K562 (cell line): ENCODE measurements around the gene SEPTIN12. TPM values are rescaled to one million over a fixed set of nuclear protein-coding genes. Genes with fewer than 3 reads are reported as not detected.

Source experiments
- ATAC-seq: fragments of 200-7000 bp; cut with Tn5 transposase; 3 replicates; pipeline ENCODE4 v1.9.1; 2020; ENCODE audit warnings: moderate library complexity
- BruUV-seq: library from RNA; stranded (reverse); fragments of 400-500 nt; replicated peaks from 2 replicates; lab custom pipeline; 2021; lab: Mats Ljungman, UMichigan
- CTCF ChIA-PET: fragments of 300-600 bp; formaldehyde crosslinking; extraction: SDS; loops from one replicate; lab custom pipeline; 2021; ENCODE audit warnings: low intra/inter-chr PET ratio; lab: Yijun Ruan, JAX
- POLR2A ChIA-PET: fragments of 300-600, 350-650 bp; sonication (Branson Sonifier 250); formaldehyde crosslinking; extraction: SDS; loops from one replicate; lab custom pipeline; 2021; ENCODE audit warnings: antibody characterized with exemption, inconsistent platforms; lab: Yijun Ruan, JAX
- DNase-seq, 4 experiments: peaks; one replicate each; pipeline versions ENCODE4 v3.0.0 to v3.0.0-alpha.2; 2011 to 2018; ENCODE audit warnings: low spot score in 3 of 4, mixed read lengths in 3 of 4; ENCODE audit errors: extremely low read depth in 1 of 4
- FAIRE-seq: peaks from 2 replicates; lab custom pipeline; 2011; peaks lifted over from hg19 to GRCh38; lab: Jason Lieb, UNC
- H2AFZ ChIP-seq: 2 replicates; pipeline ENCODE4 v1.6.0; 2011; ENCODE audit warnings: low read depth, low read length, control low read depth, inconsistent platforms
- H3K27ac ChIP-seq: fragments of 200-600 bp; 3 replicates; pipeline ENCODE4 v1.8.0; 2011; ENCODE audit warnings: low read depth, mild to moderate bottlenecking, control low read depth, inconsistent platforms, low read length, moderate library complexity, mixed read lengths; ENCODE audit errors: extremely low read depth
- H3K27me3 ChIP-seq, 2 experiments: fragments of 300-600 bp in 1 of 2; 2 replicates in 1 of 2; 3 replicates in 1 of 2; pipeline versions ENCODE4 v1.6.0 to v1.8.0; 2011; ENCODE audit warnings: inconsistent platforms in 2 of 2, low read length in 2 of 2, mild to moderate bottlenecking in 1 of 2, mixed read lengths in 1 of 2, moderate library complexity in 1 of 2; ENCODE audit not compliant: control insufficient read depth in 2 of 2, insufficient read depth in 2 of 2
- H3K36me3 ChIP-seq: fragments of 300-600 bp; 3 replicates; pipeline ENCODE4 v1.8.0; 2011; ENCODE audit warnings: mild to moderate bottlenecking, low read length, inconsistent platforms; ENCODE audit not compliant: control insufficient read depth, insufficient read depth
- H3K4me1 ChIP-seq, 2 experiments: fragments of 200-600 bp in 1 of 2; replicated peaks in 1 of 2; 2 replicates in 1 of 2; 3 replicates in 1 of 2; pipeline versions ENCODE4 v1.5.1 to v1.8.0; 2011; ENCODE audit warnings: inconsistent platforms in 2 of 2, low read length in 2 of 2, mild to moderate bottlenecking in 1 of 2, mixed read lengths in 1 of 2, moderate library complexity in 1 of 2; ENCODE audit not compliant: control insufficient read depth in 2 of 2, insufficient read depth in 2 of 2
- H3K4me2 ChIP-seq: 2 replicates; pipeline ENCODE4 v1.6.1; 2011; ENCODE audit warnings: low read length, control low read depth, inconsistent platforms, mixed read lengths; ENCODE audit not compliant: insufficient read depth
- H3K4me3 ChIP-seq: fragments of 200-600 bp; sonication (generic), shearing (Covaris generic); 2 replicates; pipeline ENCODE4 v1.5.1; 2016; ENCODE audit warnings: control low read depth, inconsistent platforms
- H3K79me2 ChIP-seq: fragments of 200-600 bp; 3 replicates; pipeline ENCODE4 v1.8.0; 2011; ENCODE audit warnings: low read length, inconsistent platforms; ENCODE audit not compliant: control insufficient read depth, insufficient read depth
- H3K9ac ChIP-seq, 2 experiments: 2 replicates each; pipeline versions ENCODE4 v1.6.0 to v1.6.1; 2011; ENCODE audit warnings: low read depth in 2 of 2, low read length in 2 of 2, control low read depth in 1 of 2, inconsistent platforms in 1 of 2, mild to moderate bottlenecking in 1 of 2, mixed read lengths in 1 of 2; ENCODE audit not compliant: insufficient read depth in 1 of 2
- H3K9me1 ChIP-seq: one replicate; pipeline ENCODE4 v1.6.0; 2011; ENCODE audit warnings: inconsistent platforms, mild to moderate bottlenecking, low read length, moderate library complexity; ENCODE audit not compliant: control insufficient read depth, insufficient read depth
- H3K9me3 ChIP-seq: replicated peaks from 2 replicates; pipeline ENCODE4 v1.5.1; 2011; ENCODE audit warnings: low read depth, low read length, inconsistent platforms; ENCODE audit not compliant: control insufficient read depth, insufficient read depth
- H4K20me1 ChIP-seq: replicated peaks from 2 replicates; pipeline ENCODE4 v1.6.1; 2011; ENCODE audit warnings: low read length, inconsistent platforms, mixed read lengths; ENCODE audit not compliant: control insufficient read depth, insufficient read depth
- ATF3 ChIP-seq, 2 experiments: fragments of 450-650 bp in 1 of 2; sonication (generic) in 1 of 2; formaldehyde crosslinking in 1 of 2; IDR thresholded peaks in 1 of 2; conservative IDR thresholded peaks in 1 of 2; 2 replicates each; pipeline versions ENCODE4 v1.6.1 to v1.8.1; 2016 to 2023; ENCODE audit warnings: mild to moderate bottlenecking in 2 of 2, moderate library complexity in 2 of 2, inconsistent platforms in 1 of 2, missing genetic modification reagents in 1 of 2
- BACH1 ChIP-seq: fragments of 200-800 bp; sonication (Bioruptor generic); IDR thresholded peaks from 2 replicates; pipeline ENCODE4 v1.6.1; 2016; ENCODE audit warnings: missing genetic modification characterization, missing compliant biosample characterization
- CEBPB ChIP-seq: fragments of 450-650 bp; IDR thresholded peaks from 2 replicates; pipeline ENCODE4 v1.6.1; 2016; ENCODE audit warnings: missing genetic modification characterization, missing compliant biosample characterization
- CEBPG ChIP-seq, 3 experiments: fragments of 200-800 bp in 1 of 3; sonication (Bioruptor generic) in 1 of 3; sonication (generic) in 1 of 3; formaldehyde crosslinking in 1 of 3; IDR thresholded peaks in 2 of 3; conservative IDR thresholded peaks in 1 of 3; 2 replicates each; pipeline versions ENCODE4 v1.6.1 to v1.8.0; 2016 to 2022; ENCODE audit warnings: missing compliant biosample characterization in 2 of 3, missing genetic modification characterization in 2 of 3, mild to moderate bottlenecking in 1 of 3, missing genetic modification reagents in 1 of 3
- CREM ChIP-seq: IDR thresholded peaks from 2 replicates; pipeline ENCODE4 v1.6.1; 2014; ENCODE audit warnings: antibody characterized with exemption, low read depth
- CTCF ChIP-seq, 3 experiments: IDR thresholded peaks in 2 of 3; conservative IDR thresholded peaks in 1 of 3; 2 replicates each; pipeline ENCODE4 v1.5.1; 2011 to 2012; ENCODE audit warnings: low read length in 3 of 3, mild to moderate bottlenecking in 3 of 3, control low read depth in 2 of 3, improper control_type of control experiment in 1 of 3, inconsistent platforms in 1 of 3, low read depth in 1 of 3, mixed read lengths in 1 of 3, moderate library complexity in 1 of 3; ENCODE audit not compliant: insufficient read depth in 2 of 3
- FOSL1 ChIP-seq: fragments of 200-800 bp; sonication (Bioruptor generic); conservative IDR thresholded peaks from 2 replicates; pipeline ENCODE4 v1.6.1; 2016; ENCODE audit warnings: missing genetic modification characterization, missing compliant biosample characterization
- KLF10 ChIP-seq: fragments of 250-450 bp; sonication (Bioruptor Pico); IDR thresholded peaks from 2 replicates; pipeline ENCODE4 v1.6.1; 2021; ENCODE audit warnings: matching md5 sums
- MTA1 ChIP-seq: fragments of 450-650 bp; IDR thresholded peaks from 2 replicates; pipeline ENCODE4 v1.6.1; 2017; ENCODE audit warnings: borderline replicate concordance
- PPARD ChIP-seq: fragments of 250-450 bp; sonication (Bioruptor Pico); IDR thresholded peaks from 2 replicates; pipeline ENCODE4 v1.8.0; 2022; ENCODE audit warnings: inconsistent platforms, mild to moderate bottlenecking, moderate library complexity
- RFX1 ChIP-seq: fragments of 450-650 bp; IDR thresholded peaks from 2 replicates; pipeline ENCODE4 v1.6.1; 2016; ENCODE audit warnings: mild to moderate bottlenecking, moderate library complexity
- ZNF511 ChIP-seq: sonication (generic); formaldehyde crosslinking; IDR thresholded peaks from 2 replicates; pipeline ENCODE4 v1.8.0; 2022; ENCODE audit warnings: mild to moderate bottlenecking, missing genetic modification reagents
- WGBS: fragments of 100-300 bp; shearing (Covaris generic); methylation state at CpG from one replicate; pipeline ENCODE4 v1.1.6; 2016; ENCODE audit warnings: low coverage, mixed read lengths; ENCODE audit not compliant: insufficient coverage; ENCODE audit errors: missing lambda C conversion rate; 5-methylcytosine and 5-hydroxymethylcytosine counted together
- in situ Hi-C: fragments of 300-500 bp; cut with MboI; formaldehyde crosslinking; loops from 4 replicates; pipeline ENCODE4 v1.15.0; 2018; ENCODE audit warnings: inconsistent platforms, mixed read lengths
- intact Hi-C: fragments of 100-400 bp; cut with micrococcal nuclease; formaldehyde crosslinking; loops from 2 replicates; pipeline ENCODE4 v1.14.2; 2022
- polyA plus RNA-seq, 8 experiments: library from polyadenylated mRNA; depleted of rRNA in 4 of 8; stranded (reverse) in 5 of 8; unstranded in 3 of 8; fragments of >200 nt; fragmentation: Nextera tagmentation in 2 of 8; fragmentation: Illumina TruSeq in 1 of 8; extraction: Ambion mirVana in 2 of 8; extraction: Trizol in 1 of 8; gene quantifications; 2 replicates each; pipeline versions ENCODE4 v1.2.1 to v1.2.3, GENCODE V29; 2011 to 2014; ENCODE audit warnings: inconsistent platforms in 1 of 8, missing spikeins in 1 of 8
- total RNA-seq, 7 experiments: library from RNA; depleted of rRNA in 6 of 7; stranded (reverse); fragments of >200 nt in 6 of 7; fragmentation: Illumina TruSeq in 2 of 7; extraction: Trizol in 2 of 7; gene quantifications; 2 replicates each; pipeline versions ENCODE4 v1.2.1 to v1.2.3, GENCODE V29; 2011 to 2021; ENCODE audit warnings: low replicate concordance in 1 of 7

The SEPTIN12 gene
- total and polyA plus RNA-seq, 9 of the 15 experiments (the other 6 are each of a cell fraction or from before 2014, with no cell fraction given): not detected

GRCh38 chr16:4777339-4778049, 10.7 kb downstream of the SEPTIN12 start:
- Histone ChIP-seq H3K27me3 (no peaks in the 10 kb centered on the region), H3K9ac (no peak overlapping the region), H3K4me3 (no peak overlapping the region)
- ATAC-seq: no peak
- BruUV-seq: no TSS peak
- WGBS: 67% methylated on average over 8 of the region's 17 CpGs
- TF ChIP-seq RFX1 (no peak), CEBPB (tag) (peak; percentile 55), ZNF511 (CRISPR knock-in tag) (no peak), BACH1 (no peak), CEBPG (CRISPR knock-in tag; IDR thresholded peaks at IDR 0.05) (peak; percentile 18; the same call in 1 of the 2 replicates), CEBPG (tag; conservative IDR thresholded peaks at IDR 0.05 in 1 of 2, IDR thresholded peaks at IDR 0.05 in 1 of 2) (no peak), ATF3 (IDR thresholded peaks at IDR 0.05) (peak; percentile 50), ATF3 (CRISPR knock-in tag; conservative IDR thresholded peaks at IDR 0.05) (no peak), CREM (no peak), FOSL1 (0 out of 2 replicates have a peak, but pooled peaks have one; percentile 13), PPARD (no peak), CTCF (IDR thresholded peaks at IDR 0.05 in 2 of 3, conservative IDR thresholded peaks at IDR 0.05 in 1 of 3; ENCODE audit: insufficient read depth in 2 of 3, low read depth in 1 of 3, low read length in 3 of 3) (no peak), MTA1 (no peak), KLF10 (CRISPR knock-in tag) (no peak)
- TF ChIP-seq, all 486 proteins: peak for 4
- in situ Hi-C loops (no loop called here), intact Hi-C loops (no loop called here)
- Histone ChIP-seq H3K9me1 (no peaks in the 10 kb centered on the region), H3K36me3 (no peaks in the 10 kb centered on the region), H3K4me1 (peaks cover 3 to 10% of the 10 kb centered on the region in 2 experiments; a peak in 3 of 5 replicates), H4K20me1 (no peaks in the 10 kb centered on the region), H2AFZ (no peak overlapping the region), H3K79me2 (no peaks in the 10 kb centered on the region), H3K9me3 (no peaks in the 10 kb centered on the region), H3K27ac (no peak overlapping the region), H3K4me2 (no peak overlapping the region)
- FAIRE-seq (no peak), DNase-seq (no peak)
- POLR2A ChIA-PET: interaction anchor here (0.7 to 1.3 kb wide), 2 partner anchors 9 to 17 kb away, joined by 3 to 5 read pairs; no protein-coding TSS in a partner anchor
- CTCF ChIA-PET: no interaction called here
